ENCODE results near the gene MED29. TPM values are rescaled to one million over a fixed set of nuclear protein-coding genes. Genes with fewer than 3 reads are reported as not detected.

The MED29 gene
- total and polyA plus RNA-seq, 8 donors = 6.4 to 91.0 (median 21.3) TPM

GRCh38 chr19:39403331-39404312 is 12.4 kb downstream of the MED29 start:
- H3K27ac ChIP-seq = peak overlapping the region; percentile 98 to 100 (median 99)
- no peaks in the 10 kb centered on the region for H3K9me3 ChIP-seq
- peaks cover 56 to 67% (median 59%) of the 10 kb centered on the region in 4 donors for H3K4me1 ChIP-seq
- no peaks in the 10 kb centered on the region for H3K27me3 ChIP-seq
- H3K36me3 ChIP-seq = peaks cover 11 to 18% (median 16%) of the 10 kb centered on the region in 4 donors
- peak overlapping the region; percentile 34 to 52 (median 48) for H3K4me3 ChIP-seq
- peak; percentile 98 for DNase-seq
- TF ChIP-seq EP300 (IDR thresholded peaks at IDR 0.05) = peak; percentile 96
- TF ChIP-seq POLR2AphosphoS5 (IDR thresholded peaks at IDR 0.05) = peak; percentile 94 to 97 (median 94)
- peak in 1 of 4 donors; percentile 49 for TF ChIP-seq POLR2A (IDR thresholded peaks at IDR 0.05)
- TF ChIP-seq CTCF (IDR thresholded peaks at IDR 0.05) = no peak
- 1 to 3% (median 2%) methylated on average over 19 to 43 of the region's 43 CpGs for WGBS, 5 donors
- intact Hi-C loops (cut with DNase I; ENCODE audit: low total_unique reads) = no loop called here

- 88 to 95% (median 92%) methylated on average over 17 of the region's 17 CpGs for WGBS, 5 donors
- Histone ChIP-seq H3K4me1 (peaks cover 46 to 66% (median 57%) of the 10 kb centered on the region in 4 donors), H3K27ac (peak overlapping the region; percentile 93 to 100 (median 98)), H3K9me3 (no peaks in the 10 kb centered on the region), H3K4me3 (peak overlapping the region; percentile 91 to 95 (median 93)), H3K27me3 (no peaks in the 10 kb centered on the region), H3K36me3 (peaks cover 15 to 23% (median 20%) of the 10 kb centered on the region in 4 donors)
- no peak for TF ChIP-seq EP300 (IDR thresholded peaks at IDR 0.05)
- no peak for TF ChIP-seq POLR2AphosphoS5 (IDR thresholded peaks at IDR 0.05)
- no peak for TF ChIP-seq CTCF (IDR thresholded peaks at IDR 0.05)
- no peak for TF ChIP-seq POLR2A (IDR thresholded peaks at IDR 0.05)
- peak in 1 of 2 donors; percentile 43 for DNase-seq
- intact Hi-C loops (cut with DNase I; ENCODE audit: low total_unique reads) = no loop called here
These were observed 14.2 kb downstream of the MED29 start for GRCh38 chr19:39405261-39405957.

- Histone ChIP-seq H3K27me3 (no peaks in the 10 kb centered on the region), H3K9me3 (no peaks in the 10 kb centered on the region), H3K27ac (peak overlapping the region; percentile 93 to 100 (median 98)), H3K4me1 (peaks cover 47 to 68% (median 58%) of the 10 kb centered on the region in 4 donors), H3K4me3 (peak overlapping the region; percentile 91 to 95 (median 93)), H3K36me3 (peaks cover 15 to 23% (median 20%) of the 10 kb centered on the region in 4 donors)
- DNase-seq = no peak
- intact Hi-C loops (cut with DNase I; ENCODE audit: low total_unique reads) = no loop called here
- no peak for TF ChIP-seq POLR2A (IDR thresholded peaks at IDR 0.05)
- no peak for TF ChIP-seq POLR2AphosphoS5 (IDR thresholded peaks at IDR 0.05)
- no peak for TF ChIP-seq CTCF (IDR thresholded peaks at IDR 0.05)
- TF ChIP-seq EP300 (IDR thresholded peaks at IDR 0.05) = no peak
- WGBS, 5 donors = 10 to 14% (median 11%) methylated on average over 18 to 22 of the region's 22 CpGs
These were observed 14.9 kb downstream of the MED29 start for GRCh38 chr19:39405958-39406655.

Measured in stomach (tissue), 9 donors.